Islet of Langerhans (tissue), 1 donor: ENCODE measurements around the gene GTF2IRD1.
"Not testable (repeated sequence)": the region's sequence is repeated elsewhere in the genome, so short reads cannot be mapped to it uniquely, and the experiment has no call there.

ENCODE experiments used
- FAIRE-seq: peaks from one replicate; lab custom pipeline; 2011; peaks lifted over from hg19 to GRCh38; lab: Jason Lieb, UNC

Gene GTF2IRD1

DNA sequence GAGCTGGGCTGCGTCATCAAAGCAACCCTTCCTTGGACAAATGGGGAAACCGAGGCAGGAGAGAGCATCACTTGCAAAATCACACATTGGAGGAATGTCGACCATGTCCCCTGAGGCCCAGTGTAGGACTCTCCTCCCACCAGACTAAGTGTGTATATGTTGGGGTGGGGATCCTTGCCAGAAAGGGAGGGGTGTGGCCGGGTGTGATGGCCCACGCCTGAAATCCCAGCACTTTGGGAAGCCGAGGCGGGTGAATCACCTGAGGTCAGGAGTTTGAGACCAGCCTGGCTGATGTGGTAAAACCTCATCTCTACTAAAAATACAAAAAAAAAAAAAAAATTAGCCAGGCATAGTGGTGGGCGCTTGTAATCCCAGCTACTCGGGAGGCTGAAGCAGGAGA lies 23.3 kb upstream of the GTF2IRD1 start:
- FAIRE-seq, result not testable (repeated sequence)

DNA sequence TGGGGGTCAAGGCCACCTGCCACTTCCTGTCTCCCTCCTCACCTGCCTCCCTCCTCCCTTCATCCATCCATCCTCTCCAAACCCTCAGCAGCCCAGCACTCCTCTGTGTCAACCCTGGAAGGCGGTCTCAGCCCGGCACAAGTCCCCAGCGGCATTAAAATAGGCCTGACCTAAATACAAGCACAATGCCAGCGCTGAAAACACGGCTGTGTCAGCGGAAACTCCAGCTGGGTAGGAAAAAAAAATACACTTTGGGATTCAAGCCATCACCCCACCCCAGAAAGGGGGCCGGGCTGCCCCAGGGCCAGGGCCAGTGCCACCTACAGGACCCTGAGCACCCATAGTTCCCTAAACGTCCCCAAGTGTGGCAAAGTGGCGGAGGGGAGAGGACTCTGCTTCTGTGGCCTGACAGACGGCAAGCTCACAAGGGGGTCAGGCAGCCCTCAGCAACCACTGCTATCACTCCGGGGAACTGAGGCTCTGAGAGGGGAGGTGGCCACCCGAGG lies 22.7 kb upstream of the GTF2IRD1 start:
- no peak for FAIRE-seq

DNA sequence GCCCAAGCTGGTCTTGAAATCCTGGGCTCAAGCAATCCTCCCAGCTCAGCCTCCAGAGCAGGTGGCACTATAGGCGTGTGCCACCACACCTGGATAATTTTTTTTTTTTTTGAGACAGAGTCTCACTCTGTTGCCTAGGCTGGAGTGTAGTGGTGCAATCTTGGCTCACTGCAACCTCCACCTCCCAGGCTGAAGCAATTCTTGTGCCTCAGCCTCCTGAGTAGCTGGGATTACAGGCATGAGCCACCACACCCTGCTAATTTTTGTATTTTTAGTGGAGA lies 16.5 kb upstream of the GTF2IRD1 start:
- not testable (repeated sequence) for FAIRE-seq

DNA sequence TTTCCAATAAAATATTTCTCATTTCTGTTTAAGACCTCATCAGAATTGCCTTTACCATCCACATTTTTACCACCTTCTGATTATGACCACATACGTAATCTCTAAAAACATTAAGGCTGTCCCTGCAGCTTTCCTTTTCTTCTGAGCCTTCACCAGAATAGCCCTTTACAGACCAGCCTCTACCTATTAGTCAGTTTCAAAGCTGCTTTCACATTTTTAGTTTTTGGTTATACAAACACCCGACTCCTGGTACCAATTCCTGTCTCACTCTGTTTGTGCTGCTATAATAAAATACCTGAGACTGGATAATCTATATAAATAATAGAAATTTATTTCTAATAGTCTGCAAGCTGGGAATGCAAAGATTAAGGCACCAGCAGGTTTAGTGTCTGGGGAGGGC lies 15.4 kb upstream of the GTF2IRD1 start:
- FAIRE-seq, result no peak

DNA sequence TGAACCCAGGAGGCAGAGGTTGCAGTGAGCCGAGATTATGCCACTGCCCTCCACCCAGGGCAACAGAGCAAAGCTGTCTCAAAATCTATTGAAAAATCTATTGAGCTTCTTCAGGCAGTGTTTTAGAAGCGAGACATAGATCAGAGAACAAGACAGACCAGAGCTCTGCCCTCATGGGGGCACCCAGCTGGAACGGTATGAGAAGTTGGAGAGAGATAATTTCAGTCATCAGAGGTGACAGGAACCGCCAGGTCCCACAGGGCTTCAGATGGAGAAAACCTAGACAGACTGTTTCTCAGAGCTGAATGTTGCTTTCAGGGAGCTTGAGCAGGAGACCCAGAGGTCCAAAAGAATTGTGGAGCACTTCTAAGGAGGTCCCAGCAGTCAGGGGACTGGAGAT lies 14.2 kb upstream of the GTF2IRD1 start:
- FAIRE-seq, result no peak

DNA sequence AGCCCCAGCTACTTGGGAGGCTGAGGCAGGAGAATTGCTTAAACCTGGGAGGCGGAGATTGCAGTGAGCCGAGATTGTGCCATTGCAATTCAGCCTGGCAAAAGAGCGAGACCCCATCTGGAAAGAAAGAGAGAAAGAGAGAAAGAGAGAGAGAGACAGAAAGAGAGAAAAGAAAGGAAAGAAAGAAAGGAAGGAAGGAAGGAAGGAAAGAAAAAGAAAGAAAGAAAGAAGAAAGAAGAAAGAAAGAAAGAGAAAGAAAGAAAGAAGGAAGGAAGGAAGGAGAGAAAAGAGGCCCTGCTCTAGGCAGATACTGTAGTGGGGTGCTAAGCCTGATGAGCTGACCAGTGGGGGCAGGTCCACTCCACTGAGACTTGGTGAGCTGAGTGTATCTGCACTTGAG lies 13.6 kb upstream of the GTF2IRD1 start:
- FAIRE-seq, result not testable (repeated sequence)

DNA sequence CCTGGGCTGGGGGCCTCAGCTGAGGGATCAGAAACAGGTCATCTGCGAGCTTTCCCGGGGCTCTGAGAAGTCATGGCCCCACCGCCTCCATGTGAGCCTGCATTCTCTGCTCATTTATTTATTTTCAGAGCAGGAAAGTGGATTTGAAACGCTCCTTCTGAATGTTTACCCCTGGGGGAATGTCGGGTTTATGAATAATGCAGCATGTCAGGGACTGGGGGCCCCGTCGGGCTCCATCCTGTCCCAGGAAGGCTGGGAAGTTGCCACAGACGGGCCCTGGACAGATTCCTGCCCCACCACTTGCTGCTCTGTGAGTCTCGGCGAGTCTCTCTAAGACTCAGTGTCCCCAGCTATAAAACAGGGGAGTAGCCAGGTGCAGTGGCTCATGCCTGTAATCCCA lies 11.9 kb upstream of the GTF2IRD1 start:
- no peak for FAIRE-seq

DNA sequence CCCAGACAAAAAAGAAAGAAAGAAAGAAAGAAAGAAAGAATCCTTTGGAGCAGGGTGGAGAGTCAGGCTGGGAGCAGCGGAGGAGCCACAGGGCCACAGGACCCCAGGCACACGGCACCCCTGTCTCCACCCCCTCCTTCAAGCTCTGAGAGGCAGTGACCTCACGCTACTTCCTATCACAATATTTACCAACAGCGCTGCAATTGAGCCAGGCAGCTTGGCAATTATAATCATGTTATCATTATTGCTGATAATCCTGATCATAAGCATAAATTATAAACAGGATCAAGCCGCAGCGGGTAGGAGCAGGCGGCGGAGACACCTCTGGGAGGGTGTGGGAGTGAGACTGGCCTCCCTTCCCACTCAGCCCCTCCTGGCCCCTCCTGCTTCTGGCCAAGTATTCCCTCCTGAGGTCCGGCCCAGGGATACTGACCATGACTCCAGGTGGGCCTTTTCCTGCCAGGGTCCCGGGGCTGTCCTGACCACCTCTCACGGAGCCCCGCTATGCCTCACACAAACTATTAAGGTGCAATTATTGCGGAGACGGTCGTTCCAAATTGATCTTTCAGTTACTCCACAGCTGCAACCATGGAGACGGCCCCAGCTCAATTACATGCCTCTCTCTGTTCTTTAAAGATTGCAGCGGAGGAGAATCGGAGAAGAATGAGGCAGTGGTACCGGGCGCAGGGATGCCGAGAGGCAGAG lies 10.0 kb upstream of the GTF2IRD1 start:
- FAIRE-seq, result no peak

DNA sequence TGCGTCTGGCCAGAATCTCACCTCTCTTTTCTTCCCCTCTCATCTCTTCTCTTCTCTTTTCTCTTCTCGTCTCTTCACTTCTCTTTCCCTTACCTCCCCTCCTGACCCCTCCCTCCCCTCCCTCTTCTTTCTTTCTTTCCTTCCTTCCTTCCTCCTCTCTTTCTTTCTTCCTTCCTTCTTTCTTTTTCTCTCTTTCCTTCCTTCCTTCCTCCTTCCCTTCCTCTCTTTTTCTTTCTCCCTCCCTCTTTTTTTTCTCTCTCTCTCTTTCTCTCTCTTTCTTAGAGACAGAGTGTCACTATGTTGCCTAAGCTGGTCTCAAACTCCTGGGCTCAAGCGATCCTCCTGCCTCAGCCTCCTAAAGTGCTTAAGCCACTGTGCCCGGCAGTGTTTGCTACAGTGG lies 4.6 kb upstream of the GTF2IRD1 start:
- FAIRE-seq, result no peak

DNA sequence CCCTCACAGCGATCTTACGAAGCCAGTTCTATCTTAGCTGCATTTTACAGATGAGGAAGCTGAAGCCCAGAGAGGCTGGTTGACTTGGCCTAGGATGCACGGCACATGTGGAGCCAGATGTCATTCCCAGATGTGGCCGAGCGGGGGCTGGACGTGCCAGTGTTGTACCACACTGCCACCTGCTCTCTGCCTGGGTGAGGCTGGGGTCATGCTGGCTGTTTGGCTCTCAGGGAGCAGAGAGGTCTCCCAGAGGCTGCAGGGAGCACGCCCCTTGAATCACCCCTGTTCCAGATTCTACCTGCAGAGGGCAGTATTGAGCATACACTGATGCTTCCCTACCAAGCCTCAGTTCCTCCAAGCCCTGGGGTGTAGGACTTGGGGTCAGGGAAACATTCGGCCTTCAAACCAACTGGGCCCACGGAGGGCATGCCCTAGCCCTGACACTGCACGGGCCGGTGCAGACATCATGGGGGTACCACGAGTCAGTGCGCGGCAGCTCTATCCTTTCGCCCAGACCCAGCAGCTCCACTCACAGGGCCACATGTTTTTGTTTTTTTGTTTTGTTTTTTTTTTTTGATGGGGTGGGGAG lies 3.8 kb upstream of the GTF2IRD1 start:
- FAIRE-seq, result no peak

DNA sequence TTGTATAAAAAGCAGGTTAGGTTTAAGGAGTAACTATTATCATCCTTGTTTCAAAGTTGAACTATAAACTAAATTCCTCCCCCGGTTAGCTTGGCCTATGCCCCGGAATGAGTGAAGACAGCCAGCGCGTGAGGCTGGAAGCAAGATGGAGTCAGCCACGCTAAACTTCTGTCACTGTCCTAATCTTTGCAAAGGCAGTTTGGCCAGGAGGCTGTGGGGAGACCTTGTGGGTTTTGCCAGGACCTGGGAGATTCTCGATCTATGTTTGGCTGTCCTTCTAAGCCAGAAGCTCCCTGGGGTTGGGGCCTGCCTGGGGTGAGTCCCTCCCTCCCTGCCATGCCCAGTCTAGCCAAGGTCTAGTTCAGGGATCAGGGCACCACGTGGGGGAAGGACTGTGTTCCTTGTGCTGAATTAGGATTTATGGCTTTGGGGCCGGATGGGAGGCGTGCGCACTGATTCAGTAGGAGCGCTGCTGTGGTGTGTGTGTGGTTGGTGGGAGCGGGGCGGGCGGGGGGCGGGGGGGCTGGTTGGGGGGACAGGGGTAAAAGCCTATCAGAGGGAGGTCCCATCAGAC lies 871 bp upstream of the GTF2IRD1 start:
- FAIRE-seq, result no peak

DNA sequence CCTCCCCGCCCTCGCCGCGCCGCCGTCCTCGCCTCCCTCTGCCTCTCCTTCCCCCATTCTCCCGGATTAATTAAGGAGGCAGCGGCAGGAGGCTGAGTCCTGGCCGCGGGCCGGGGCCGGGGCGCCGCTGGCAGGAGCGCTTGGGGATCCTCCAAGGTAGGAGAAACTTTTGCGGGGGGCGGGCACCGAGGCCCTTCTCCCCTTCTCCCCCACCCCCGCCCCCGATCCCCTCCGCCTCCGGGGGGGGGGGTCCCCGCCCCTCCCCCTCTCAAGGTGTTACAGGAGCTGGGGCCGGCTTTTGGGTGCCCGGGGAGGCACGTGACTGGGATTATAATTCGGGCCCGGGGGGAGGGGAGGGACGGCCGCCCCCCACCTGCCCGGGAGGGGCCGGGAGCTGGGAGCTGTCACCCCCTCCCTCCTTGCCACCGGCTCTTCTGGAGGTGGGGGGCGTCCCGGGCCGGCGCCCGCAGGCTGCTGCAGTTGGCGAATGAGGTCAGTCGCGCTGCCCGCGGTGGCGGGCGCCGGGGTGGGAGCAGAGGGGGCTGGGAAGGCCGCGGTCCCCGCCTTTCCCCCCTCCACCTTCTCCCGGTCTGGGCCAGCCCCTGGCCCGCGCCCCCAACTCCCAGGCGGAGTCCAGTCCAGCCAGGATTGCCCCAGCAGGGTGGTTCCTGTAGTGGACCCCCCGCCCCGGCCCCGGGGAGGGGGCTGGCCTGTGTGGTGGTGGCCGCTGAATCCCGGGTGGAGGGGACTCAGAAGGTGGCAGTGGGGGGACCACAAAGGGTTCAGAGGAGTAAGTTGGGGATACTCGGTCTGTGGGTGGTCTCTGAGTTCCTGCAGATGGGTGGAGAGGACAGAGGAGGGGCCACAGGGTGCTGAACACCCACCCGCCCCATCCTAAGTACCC lies 567 bp downstream of the GTF2IRD1 start:
- FAIRE-seq, result no peak

DNA sequence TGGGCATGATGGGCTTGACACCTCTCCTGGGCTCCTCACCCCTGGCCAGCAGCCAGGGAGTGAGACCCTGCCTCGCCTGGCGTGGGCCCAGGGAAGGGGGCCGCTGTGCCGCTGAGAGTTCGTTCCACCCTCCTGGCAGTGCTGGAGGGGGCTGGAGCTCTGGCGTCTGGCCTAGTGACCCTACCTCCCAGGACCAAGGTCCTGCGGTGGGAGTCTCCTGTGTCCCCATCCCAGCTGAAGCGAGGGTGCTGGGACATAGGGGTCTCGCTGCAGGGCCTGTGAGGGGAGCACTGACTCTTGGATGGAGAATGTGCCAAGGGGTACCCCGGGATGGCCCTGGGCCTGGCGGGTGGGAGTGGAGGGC lies 1.2 kb downstream of the GTF2IRD1 start:
- no peak for FAIRE-seq

DNA sequence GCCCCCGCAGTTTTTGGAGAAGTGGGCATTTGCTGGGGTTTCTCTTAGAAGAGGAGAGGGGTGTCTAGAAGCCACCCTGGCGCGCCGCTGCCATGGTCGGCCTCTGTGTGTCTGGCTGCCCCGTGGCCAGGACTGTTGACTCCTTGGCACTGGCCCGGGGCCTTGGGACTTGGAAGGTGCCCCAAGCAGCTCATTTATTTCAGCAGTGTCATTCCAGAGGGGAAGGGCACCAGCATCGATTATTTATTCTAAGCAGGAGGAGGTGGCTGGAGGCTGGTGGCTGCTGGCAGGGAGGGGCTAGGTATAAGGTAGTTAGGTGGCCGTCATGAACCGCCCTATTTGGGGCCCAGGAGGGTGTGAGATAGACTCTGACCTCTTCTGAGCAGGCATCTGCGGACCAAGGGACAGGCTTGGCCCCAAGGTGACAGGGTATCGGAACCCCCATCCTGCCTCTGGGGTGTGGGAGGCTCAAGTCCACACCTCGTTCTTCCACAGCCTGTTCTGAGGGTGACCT lies 1.6 kb downstream of the GTF2IRD1 start:
- FAIRE-seq, result no peak

DNA sequence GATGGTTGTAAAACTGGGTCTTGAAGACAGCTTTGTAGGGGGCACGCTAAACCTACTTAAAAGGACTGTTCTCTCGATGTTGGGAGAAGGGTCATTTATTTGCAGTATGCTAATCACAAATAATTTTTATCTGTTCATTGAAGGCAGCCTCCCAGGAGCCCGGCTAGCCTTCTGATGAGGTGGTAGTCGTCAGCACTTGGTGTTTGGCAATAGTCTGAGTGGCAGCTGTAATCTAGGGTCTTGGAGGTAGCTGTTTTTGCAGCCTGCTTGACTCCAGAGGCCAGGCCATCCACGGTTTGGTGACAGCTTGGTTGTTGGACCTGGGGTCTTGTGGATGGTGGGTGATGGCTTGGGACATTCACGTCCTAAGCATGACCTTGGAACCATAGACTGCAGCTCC lies 2.2 kb downstream of the GTF2IRD1 start:
- no peak for FAIRE-seq

DNA sequence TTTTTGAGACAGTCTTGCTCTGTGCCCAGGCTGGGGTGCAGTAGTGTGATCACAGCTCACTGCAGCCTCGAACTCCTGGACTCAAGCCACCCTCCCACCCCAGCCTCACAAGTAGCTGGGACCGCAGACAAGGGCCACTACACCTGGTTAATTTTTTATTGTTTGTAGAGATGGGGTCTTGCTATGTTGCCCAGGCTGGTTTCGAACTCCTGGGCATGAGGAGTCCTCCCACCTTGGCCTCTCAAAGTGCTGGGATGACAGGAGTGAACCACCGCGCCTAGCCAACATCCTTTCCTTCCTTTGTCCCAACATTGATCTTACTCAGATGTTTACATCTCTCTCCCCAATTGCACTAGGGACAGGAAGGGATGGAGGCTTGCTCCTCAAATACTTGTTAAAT lies 3.3 kb downstream of the GTF2IRD1 start:
- no peak for FAIRE-seq

DNA sequence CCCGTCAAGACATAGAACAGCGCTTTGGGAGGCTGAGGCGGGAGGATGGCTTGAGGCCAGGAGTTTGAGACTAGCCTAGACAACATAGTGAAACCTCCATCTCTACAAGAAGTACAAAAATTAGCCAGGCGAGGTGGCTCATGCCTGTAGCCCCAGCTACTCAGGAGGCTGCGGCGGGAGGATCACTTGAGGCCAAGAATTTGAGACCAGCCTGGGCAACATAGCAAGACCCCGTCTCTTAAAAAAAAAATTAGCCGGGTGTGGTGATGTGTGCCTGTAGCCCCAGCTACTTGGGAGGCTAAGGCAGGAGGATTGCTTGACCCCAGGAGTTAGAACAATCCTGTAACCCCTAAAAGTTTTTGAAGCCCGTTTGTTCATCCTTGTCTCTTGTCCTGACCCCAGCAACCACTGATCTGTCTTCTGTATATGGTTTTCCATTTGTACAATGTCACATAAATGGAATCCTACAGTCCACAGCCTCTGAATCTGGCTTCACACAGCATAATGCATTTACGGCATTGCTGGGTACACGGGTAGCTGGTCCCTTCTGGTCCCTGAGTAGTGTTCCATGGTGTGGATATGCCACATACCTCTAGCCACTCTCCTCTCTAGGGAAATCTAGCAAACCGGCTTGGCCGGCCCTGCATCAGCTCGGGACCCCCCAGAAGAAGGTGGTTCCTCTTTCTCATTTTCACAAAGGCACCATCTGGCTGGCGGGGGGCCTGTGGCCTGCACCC lies 8.4 kb downstream of the GTF2IRD1 start:
- FAIRE-seq, result no peak

DNA sequence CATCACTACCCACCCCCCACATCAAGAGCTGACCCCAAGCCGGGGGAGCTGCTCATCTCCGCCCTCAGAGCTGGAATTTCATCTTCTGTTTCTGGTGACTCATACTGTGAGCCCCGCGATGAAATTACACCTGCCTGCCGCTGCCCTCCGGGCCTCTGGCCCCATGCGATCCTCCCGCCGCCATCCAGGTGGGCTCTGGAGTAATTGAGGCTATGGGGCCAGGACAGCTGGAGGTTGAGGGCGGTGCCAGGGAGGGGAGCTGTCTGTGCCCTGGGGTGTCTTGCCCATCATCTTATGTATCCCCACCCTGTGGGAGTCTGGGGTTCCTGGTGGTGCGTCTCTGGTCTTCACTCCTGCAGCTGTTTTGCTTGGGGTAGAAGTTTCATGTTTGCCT lies 9.0 kb downstream of the GTF2IRD1 start:
- no peak for FAIRE-seq

DNA sequence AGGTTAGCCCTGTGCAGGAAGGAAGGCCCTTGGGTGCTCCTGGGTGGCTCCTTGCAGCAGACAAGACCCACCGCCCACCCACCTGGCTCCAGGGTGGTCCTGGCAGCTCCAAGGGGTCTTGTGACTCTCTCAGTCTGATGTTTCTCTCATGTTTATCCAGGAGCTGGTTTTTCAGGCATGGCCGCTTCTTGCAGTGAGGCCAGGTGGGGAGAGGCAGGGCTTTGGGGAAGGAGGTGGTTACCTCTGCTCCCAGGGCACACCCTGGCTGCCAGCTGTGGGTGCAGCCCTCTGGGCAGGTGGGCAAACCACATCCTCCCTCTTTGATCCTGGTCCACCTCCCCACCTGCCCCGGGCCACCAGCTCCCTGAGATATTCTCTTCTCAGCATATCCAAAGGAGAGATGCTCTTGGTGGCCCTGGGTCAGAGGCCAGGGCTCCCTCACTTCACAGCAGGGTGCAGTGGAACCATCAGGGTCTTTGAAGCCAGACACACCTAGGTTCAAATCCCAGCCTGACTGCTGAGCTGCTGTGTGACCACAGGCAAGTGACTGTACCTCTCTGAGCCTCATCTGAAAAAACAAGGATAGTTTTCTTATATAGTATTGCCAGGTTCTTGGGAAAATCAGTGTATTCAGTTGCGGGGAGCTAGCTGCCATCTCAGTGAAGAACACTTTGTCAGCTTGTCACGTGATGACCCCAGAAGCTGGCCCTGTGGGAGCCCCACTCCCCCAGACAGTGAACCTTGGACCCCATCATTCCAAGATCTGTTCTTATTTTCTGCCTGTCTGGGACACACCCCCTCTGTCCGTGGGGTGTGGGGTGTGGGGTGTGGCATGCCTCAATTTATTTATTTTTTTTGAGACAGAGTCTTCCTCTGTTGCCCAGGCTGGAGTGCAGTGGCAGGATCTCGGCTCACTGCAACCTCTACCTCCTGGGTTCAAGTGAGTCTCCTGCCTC lies 11.5 kb downstream of the GTF2IRD1 start:
- FAIRE-seq, result no peak

DNA sequence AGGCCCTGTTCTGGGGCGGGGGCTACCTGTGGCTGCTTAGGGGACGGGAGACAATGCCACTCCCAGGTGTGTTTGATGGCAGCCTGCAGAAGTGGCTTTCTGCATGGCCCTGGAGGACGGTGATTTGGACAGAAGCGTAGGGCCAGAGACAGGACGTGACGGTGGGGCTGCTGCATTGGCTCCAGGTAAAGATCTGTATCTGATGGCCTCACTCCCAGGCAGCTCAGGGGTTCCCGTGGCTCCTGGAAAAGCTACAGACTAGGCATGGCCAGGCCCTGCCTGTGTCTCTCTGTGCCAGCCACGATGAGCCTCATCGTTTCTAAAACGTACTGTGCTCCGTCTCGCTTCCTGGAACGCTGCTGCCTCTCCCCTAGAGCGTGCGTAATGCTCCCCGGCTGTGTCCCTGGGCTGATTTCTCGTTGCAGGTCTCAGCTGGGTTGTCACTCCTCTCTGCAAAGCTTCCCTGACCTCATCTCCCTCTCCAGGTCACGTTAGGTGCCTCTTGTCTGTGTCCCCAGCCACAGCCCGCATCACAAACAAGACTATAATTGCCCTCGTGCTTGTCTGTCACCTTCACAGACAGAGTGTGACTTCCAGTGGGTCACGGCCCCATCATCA lies 12.6 kb downstream of the GTF2IRD1 start:
- FAIRE-seq, result peak; percentile 80

DNA sequence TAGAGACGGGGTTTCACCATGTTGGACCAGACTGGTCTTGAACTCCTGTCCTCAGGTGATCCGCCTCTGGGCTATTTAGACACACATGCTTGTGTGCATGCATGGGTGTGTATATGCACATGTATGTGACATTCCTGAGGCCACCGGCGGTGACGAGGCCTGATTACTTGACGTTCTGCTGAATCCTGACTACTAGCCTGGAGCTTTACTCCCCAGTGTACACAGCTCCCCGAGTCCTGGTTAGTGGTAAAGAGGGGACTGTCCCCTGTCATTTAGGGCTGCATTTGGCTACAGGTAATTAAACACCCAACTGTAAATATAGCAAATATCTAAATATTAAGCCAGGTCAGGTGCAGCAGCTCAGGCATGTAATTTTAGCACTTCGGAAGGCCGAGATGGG lies 14.2 kb downstream of the GTF2IRD1 start:
- no peak for FAIRE-seq
